ENCODE results near the gene TTC28. TPM values are rescaled to one million over a fixed set of nuclear protein-coding genes. Genes with fewer than 3 reads are reported as not detected.

Gene TTC28
- total and polyA plus RNA-seq, 2 donors, result 2.0 to 5.5 TPM

GRCh38 chr22:27986937-27987336 lies 692.7 kb downstream of the TTC28 start:
- no peaks in the 10 kb centered on the region for H3K27me3 ChIP-seq (ENCODE audit: control insufficient read depth in 2 of 2, insufficient read depth in 1 of 2, low read length in 1 of 2)
- H3K27ac ChIP-seq (ENCODE audit: low read depth in 1 of 2, low read length in 1 of 2), result no peak overlapping the region
- H3K36me3 ChIP-seq (ENCODE audit: control insufficient read depth in 2 of 2, insufficient read depth in 2 of 2, low read length in 1 of 2), result peaks cover 3 to 5% of the 10 kb centered on the region in 2 donors
- no peaks in the 10 kb centered on the region for H3K9me3 ChIP-seq (ENCODE audit: control insufficient read depth in 2 of 2, insufficient read depth in 1 of 2, low read length in 1 of 2)
- H3K4me1 ChIP-seq (ENCODE audit: control insufficient read depth in 2 of 2, insufficient read depth in 2 of 2, low read length in 2 of 2), result peaks cover 3 to 17% of the 10 kb centered on the region in 2 donors
- WGBS, result over 99% methylated on average over 5 of the region's 5 CpGs
- DNase-seq (ENCODE audit: low read depth in 6 of 9, low spot score in 9 of 9), result no peak
- no peak overlapping the region for H3K4me3 ChIP-seq (ENCODE audit: low read length in 2 of 2)

GRCh38 chr22:27986459-27986858 lies 693.2 kb downstream of the TTC28 start:
- H3K27me3 ChIP-seq (ENCODE audit: control insufficient read depth in 2 of 2, insufficient read depth in 1 of 2, low read length in 1 of 2), result no peaks in the 10 kb centered on the region
- H3K9me3 ChIP-seq (ENCODE audit: control insufficient read depth in 2 of 2, insufficient read depth in 1 of 2, low read length in 1 of 2), result no peaks in the 10 kb centered on the region
- H3K27ac ChIP-seq (ENCODE audit: low read depth in 1 of 2, low read length in 1 of 2), result no peak overlapping the region
- H3K36me3 ChIP-seq (ENCODE audit: control insufficient read depth in 2 of 2, insufficient read depth in 2 of 2, low read length in 1 of 2), result peaks cover 3 to 5% of the 10 kb centered on the region in 2 donors
- no peak overlapping the region for H3K4me3 ChIP-seq (ENCODE audit: low read length in 2 of 2)
- peaks cover 1 to 13% of the 10 kb centered on the region in 2 donors for H3K4me1 ChIP-seq (ENCODE audit: control insufficient read depth in 2 of 2, insufficient read depth in 2 of 2, low read length in 2 of 2)
- WGBS, result 94% methylated on average over 5 of the region's 5 CpGs
- no peak for DNase-seq (ENCODE audit: low read depth in 6 of 9, low spot score in 9 of 9)

- H3K36me3 ChIP-seq (ENCODE audit: control insufficient read depth in 2 of 2, insufficient read depth in 2 of 2, low read length in 1 of 2), result peaks cover 3 to 5% of the 10 kb centered on the region in 2 donors
- 97% methylated on average over 12 of the region's 12 CpGs for WGBS
- no peak for DNase-seq (ENCODE audit: low read depth in 6 of 9, low spot score in 9 of 9)
These were observed 694.0 kb downstream of the TTC28 start for GRCh38 chr22:27985323-27986275.

GRCh38 chr22:27984723-27985122 lies 694.9 kb downstream of the TTC28 start:
- Histone ChIP-seq H3K27ac (ENCODE audit: low read depth in 1 of 2, low read length in 1 of 2) (no peak overlapping the region), H3K9me3 (ENCODE audit: control insufficient read depth in 2 of 2, insufficient read depth in 1 of 2, low read length in 1 of 2) (no peaks in the 10 kb centered on the region), H3K36me3 (ENCODE audit: control insufficient read depth in 2 of 2, insufficient read depth in 2 of 2, low read length in 1 of 2) (peaks cover 3 to 5% of the 10 kb centered on the region in 2 donors), H3K27me3 (ENCODE audit: control insufficient read depth in 2 of 2, insufficient read depth in 1 of 2, low read length in 1 of 2) (no peaks in the 10 kb centered on the region), H3K4me3 (ENCODE audit: low read length in 2 of 2) (no peak overlapping the region), H3K4me1 (ENCODE audit: control insufficient read depth in 2 of 2, insufficient read depth in 2 of 2, low read length in 2 of 2) (peaks cover 0 to 7% of the 10 kb centered on the region in 2 donors)
- 98% methylated on average over 9 of the region's 9 CpGs for WGBS
- DNase-seq (ENCODE audit: low read depth in 6 of 9, low spot score in 9 of 9), result no peak

More at GRCh38 chr22:27985323-27986275, 694.0 kb downstream of the TTC28 start:
- H3K27me3 ChIP-seq (ENCODE audit: control insufficient read depth in 2 of 2, insufficient read depth in 1 of 2, low read length in 1 of 2), result no peaks in the 10 kb centered on the region
- no peak overlapping the region for H3K27ac ChIP-seq (ENCODE audit: low read depth in 1 of 2, low read length in 1 of 2)
- peaks cover 0 to 7% of the 10 kb centered on the region in 2 donors for H3K4me1 ChIP-seq (ENCODE audit: control insufficient read depth in 2 of 2, insufficient read depth in 2 of 2, low read length in 2 of 2)
- H3K9me3 ChIP-seq (ENCODE audit: control insufficient read depth in 2 of 2, insufficient read depth in 1 of 2, low read length in 1 of 2), result no peaks in the 10 kb centered on the region
- H3K4me3 ChIP-seq (ENCODE audit: low read length in 2 of 2), result no peak overlapping the region

- H3K36me3 ChIP-seq (ENCODE audit: control insufficient read depth in 2 of 2, insufficient read depth in 2 of 2, low read length in 1 of 2), result peaks cover 3 to 5% of the 10 kb centered on the region in 2 donors
- WGBS, result 94% methylated on average over 10 of the region's 10 CpGs
These were observed 695.5 kb downstream of the TTC28 start for GRCh38 chr22:27984001-27984695.

GRCh38 chr22:27983361-27983791 lies 696.3 kb downstream of the TTC28 start:
- Histone ChIP-seq H3K9me3 (ENCODE audit: control insufficient read depth in 2 of 2, insufficient read depth in 1 of 2, low read length in 1 of 2) (no peaks in the 10 kb centered on the region), H3K4me1 (ENCODE audit: control insufficient read depth in 2 of 2, insufficient read depth in 2 of 2, low read length in 2 of 2) (peaks cover 0 to 7% of the 10 kb centered on the region in 2 donors), H3K27ac (ENCODE audit: low read depth in 1 of 2, low read length in 1 of 2) (no peak overlapping the region), H3K36me3 (ENCODE audit: control insufficient read depth in 2 of 2, insufficient read depth in 2 of 2, low read length in 1 of 2) (peaks cover 3 to 5% of the 10 kb centered on the region in 2 donors), H3K4me3 (ENCODE audit: low read length in 2 of 2) (no peak overlapping the region), H3K27me3 (ENCODE audit: control insufficient read depth in 2 of 2, insufficient read depth in 1 of 2, low read length in 1 of 2) (no peaks in the 10 kb centered on the region)
- 96% methylated on average over 15 of the region's 15 CpGs for WGBS
- no peak for DNase-seq (ENCODE audit: low read depth in 6 of 9, low spot score in 9 of 9)

More at GRCh38 chr22:27984001-27984695, 695.5 kb downstream of the TTC28 start:
- Histone ChIP-seq H3K9me3 (ENCODE audit: control insufficient read depth in 2 of 2, insufficient read depth in 1 of 2, low read length in 1 of 2) (no peaks in the 10 kb centered on the region), H3K4me1 (ENCODE audit: control insufficient read depth in 2 of 2, insufficient read depth in 2 of 2, low read length in 2 of 2) (peaks cover 0 to 7% of the 10 kb centered on the region in 2 donors), H3K27ac (ENCODE audit: low read depth in 1 of 2, low read length in 1 of 2) (no peak overlapping the region), H3K4me3 (ENCODE audit: low read length in 2 of 2) (no peak overlapping the region), H3K27me3 (ENCODE audit: control insufficient read depth in 2 of 2, insufficient read depth in 1 of 2, low read length in 1 of 2) (no peaks in the 10 kb centered on the region)
- no peak for DNase-seq (ENCODE audit: low read depth in 6 of 9, low spot score in 9 of 9)

- Histone ChIP-seq H3K27ac (ENCODE audit: low read depth in 1 of 2, low read length in 1 of 2) (no peak overlapping the region), H3K27me3 (ENCODE audit: control insufficient read depth in 2 of 2, insufficient read depth in 1 of 2, low read length in 1 of 2) (no peaks in the 10 kb centered on the region), H3K9me3 (ENCODE audit: control insufficient read depth in 2 of 2, insufficient read depth in 1 of 2, low read length in 1 of 2) (no peaks in the 10 kb centered on the region), H3K4me1 (ENCODE audit: control insufficient read depth in 2 of 2, insufficient read depth in 2 of 2, low read length in 2 of 2) (peaks cover 0 to 5% of the 10 kb centered on the region in 2 donors), H3K4me3 (ENCODE audit: low read length in 2 of 2) (no peak overlapping the region), H3K36me3 (ENCODE audit: control insufficient read depth in 2 of 2, insufficient read depth in 2 of 2, low read length in 1 of 2) (peaks cover 3 to 5% of the 10 kb centered on the region in 2 donors)
- WGBS, result 97% methylated on average over 20 of the region's 20 CpGs
- no peak for DNase-seq (ENCODE audit: low read depth in 6 of 9, low spot score in 9 of 9)
These were observed 696.9 kb downstream of the TTC28 start for GRCh38 chr22:27982630-27983180.

- no peak overlapping the region for H3K4me3 ChIP-seq (ENCODE audit: low read length in 2 of 2)
- H3K36me3 ChIP-seq (ENCODE audit: control insufficient read depth in 2 of 2, insufficient read depth in 2 of 2, low read length in 1 of 2), result peaks cover 3 to 5% of the 10 kb centered on the region in 2 donors
- H3K27ac ChIP-seq (ENCODE audit: low read depth in 1 of 2, low read length in 1 of 2), result no peak overlapping the region
- DNase-seq (ENCODE audit: low read depth in 6 of 9, low spot score in 9 of 9), result no peak
- no peaks in the 10 kb centered on the region for H3K4me1 ChIP-seq (ENCODE audit: control insufficient read depth in 2 of 2, insufficient read depth in 2 of 2, low read length in 2 of 2)
- H3K9me3 ChIP-seq (ENCODE audit: control insufficient read depth in 2 of 2, insufficient read depth in 1 of 2, low read length in 1 of 2), result no peaks in the 10 kb centered on the region
- H3K27me3 ChIP-seq (ENCODE audit: control insufficient read depth in 2 of 2, insufficient read depth in 1 of 2, low read length in 1 of 2), result no peaks in the 10 kb centered on the region
- WGBS, result 98% methylated on average over 15 of the region's 15 CpGs
These were observed 697.5 kb downstream of the TTC28 start for GRCh38 chr22:27982106-27982505.

Measured in thymus (tissue), 11 donors.